Measurements from ENCODE around the gene NINL.

The NINL gene

GRCh38 chr20:25624500-25624939 is 39.2 kb upstream of the NINL start:
- TF ChIP-seq FOXP2 (optimal IDR thresholded peaks at IDR 0.05; ENCODE audit: borderline replicate concordance, extremely low read depth, extremely low read length, insufficient read depth) (no peak), TAF1 (IDR thresholded peaks at IDR 0.05; ENCODE audit: borderline replicate concordance, insufficient read depth, low read length) (no peak), SIN3A (IDR thresholded peaks at IDR 0.05; ENCODE audit: borderline replicate concordance, insufficient read depth, low read length) (no peak), POLR2AphosphoS5 (IDR thresholded peaks at IDR 0.05; ENCODE audit: low read depth, low read length) (no peak)
- TF ChIP-seq, protein P1, sequence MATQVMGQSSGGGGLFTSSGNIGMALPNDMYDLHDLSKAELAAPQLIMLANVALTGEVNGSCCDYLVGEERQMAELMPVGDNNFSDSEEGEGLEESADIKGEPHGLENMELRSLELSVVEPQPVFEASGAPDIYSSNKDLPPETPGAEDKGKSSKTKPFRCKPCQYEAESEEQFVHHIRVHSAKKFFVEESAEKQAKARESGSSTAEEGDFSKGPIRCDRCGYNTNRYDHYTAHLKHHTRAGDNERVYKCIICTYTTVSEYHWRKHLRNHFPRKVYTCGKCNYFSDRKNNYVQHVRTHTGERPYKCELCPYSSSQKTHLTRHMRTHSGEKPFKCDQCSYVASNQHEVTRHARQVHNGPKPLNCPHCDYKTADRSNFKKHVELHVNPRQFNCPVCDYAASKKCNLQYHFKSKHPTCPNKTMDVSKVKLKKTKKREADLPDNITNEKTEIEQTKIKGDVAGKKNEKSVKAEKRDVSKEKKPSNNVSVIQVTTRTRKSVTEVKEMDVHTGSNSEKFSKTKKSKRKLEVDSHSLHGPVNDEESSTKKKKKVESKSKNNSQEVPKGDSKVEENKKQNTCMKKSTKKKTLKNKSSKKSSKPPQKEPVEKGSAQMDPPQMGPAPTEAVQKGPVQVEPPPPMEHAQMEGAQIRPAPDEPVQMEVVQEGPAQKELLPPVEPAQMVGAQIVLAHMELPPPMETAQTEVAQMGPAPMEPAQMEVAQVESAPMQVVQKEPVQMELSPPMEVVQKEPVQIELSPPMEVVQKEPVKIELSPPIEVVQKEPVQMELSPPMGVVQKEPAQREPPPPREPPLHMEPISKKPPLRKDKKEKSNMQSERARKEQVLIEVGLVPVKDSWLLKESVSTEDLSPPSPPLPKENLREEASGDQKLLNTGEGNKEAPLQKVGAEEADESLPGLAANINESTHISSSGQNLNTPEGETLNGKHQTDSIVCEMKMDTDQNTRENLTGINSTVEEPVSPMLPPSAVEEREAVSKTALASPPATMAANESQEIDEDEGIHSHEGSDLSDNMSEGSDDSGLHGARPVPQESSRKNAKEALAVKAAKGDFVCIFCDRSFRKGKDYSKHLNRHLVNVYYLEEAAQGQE (IDR thresholded peaks at IDR 0.05; ENCODE audit: insufficient read depth in 1 of 2, low read depth in 2 of 2, low read length in 2 of 2) = no peak

DNA sequence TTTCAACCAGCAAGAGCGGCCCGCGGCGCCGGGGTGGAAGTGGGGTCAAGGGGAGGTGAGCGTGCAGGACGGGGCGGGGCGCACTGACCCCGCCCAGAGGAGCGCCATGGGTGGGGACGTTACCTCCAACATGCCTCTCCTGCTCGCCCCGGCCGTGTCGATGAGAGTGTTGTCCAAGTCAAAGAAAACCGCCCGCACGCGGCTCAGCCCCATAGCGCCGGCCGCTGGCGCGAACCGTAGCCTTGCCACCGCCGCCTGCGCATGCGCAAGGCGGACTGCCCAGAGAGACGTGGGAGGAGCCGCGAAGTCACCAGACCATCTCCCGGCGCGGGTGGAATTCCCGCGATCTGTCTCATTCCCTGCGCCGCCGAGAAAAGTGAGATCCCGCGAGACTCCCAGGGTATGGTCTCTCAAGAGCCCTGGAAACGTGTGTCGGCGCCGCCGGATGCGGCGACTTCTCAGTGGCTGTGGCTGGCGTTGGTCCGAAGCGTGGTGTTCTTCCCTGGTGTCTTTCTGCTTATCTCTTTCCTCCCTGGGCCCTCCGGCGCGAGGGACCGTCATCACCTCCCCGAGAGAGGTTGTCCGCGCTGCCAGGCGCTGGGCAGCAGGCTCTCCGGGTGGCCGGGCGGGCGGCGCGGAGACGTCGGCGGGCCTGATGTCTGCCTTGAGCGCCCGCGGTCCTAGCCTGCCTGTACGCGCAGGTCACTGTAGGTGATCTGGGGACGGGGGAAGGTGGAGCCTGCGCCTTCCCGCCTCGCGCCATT is 38.6 kb upstream of the NINL start, which contains the start of gene NANP:
NANP (minus strand) TSS at position 279 of the 764 bp plus-strand sequence; CDS start at position 213, 66 bp downstream.
- peak; percentile 66 for TF ChIP-seq FOXP2 (optimal IDR thresholded peaks at IDR 0.05; ENCODE audit: borderline replicate concordance, extremely low read depth, extremely low read length, insufficient read depth)
- peak; percentile 71; the same call in 1 of the 2 replicates for TF ChIP-seq TAF1 (IDR thresholded peaks at IDR 0.05; ENCODE audit: borderline replicate concordance, insufficient read depth, low read length)
- TF ChIP-seq, protein P1 (IDR thresholded peaks at IDR 0.05; ENCODE audit: insufficient read depth in 1 of 2, low read depth in 2 of 2, low read length in 2 of 2) = peak; percentile 12 to 42; a peak in 1 of 4 replicates
- 0 out of 2 replicates have a peak, but pooled peaks have one; percentile 54 for TF ChIP-seq SIN3A (IDR thresholded peaks at IDR 0.05; ENCODE audit: borderline replicate concordance, insufficient read depth, low read length)
- TF ChIP-seq POLR2AphosphoS5 (IDR thresholded peaks at IDR 0.05; ENCODE audit: low read depth, low read length) = peak; percentile 93

DNA sequence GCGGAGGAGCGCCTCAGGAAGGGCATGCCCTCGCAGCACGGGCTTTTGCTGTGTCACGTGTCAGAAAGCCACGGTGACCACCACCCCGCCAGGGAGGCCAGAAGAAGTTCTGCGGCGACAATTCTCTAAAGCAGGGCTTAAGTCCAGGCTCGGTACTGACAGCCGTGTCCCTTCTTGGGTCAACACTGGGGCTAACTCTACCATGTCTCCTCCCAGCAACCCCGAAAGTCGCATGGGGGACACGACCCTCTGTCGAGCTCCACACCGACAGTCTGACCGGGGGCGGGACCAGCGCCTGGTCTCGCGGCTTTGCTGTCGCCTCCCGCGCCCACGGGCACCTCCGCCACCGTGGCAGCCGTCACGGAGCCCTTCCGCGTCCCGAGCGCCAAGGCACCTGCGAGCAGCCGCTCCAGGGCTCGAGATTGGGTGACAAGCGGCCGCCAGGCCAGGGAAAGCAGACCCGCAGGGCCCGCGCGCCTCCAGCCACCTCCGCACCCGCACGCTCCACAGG is 37.9 kb upstream of the NINL start:
- TF ChIP-seq POLR2AphosphoS5 (IDR thresholded peaks at IDR 0.05; ENCODE audit: low read depth, low read length) (no peak), FOXP2 (optimal IDR thresholded peaks at IDR 0.05; ENCODE audit: borderline replicate concordance, extremely low read depth, extremely low read length, insufficient read depth) (no peak), SIN3A (IDR thresholded peaks at IDR 0.05; ENCODE audit: borderline replicate concordance, insufficient read depth, low read length) (no peak), TAF1 (IDR thresholded peaks at IDR 0.05; ENCODE audit: borderline replicate concordance, insufficient read depth, low read length) (no peak)
- TF ChIP-seq, protein P1 (IDR thresholded peaks at IDR 0.05; ENCODE audit: insufficient read depth in 1 of 2, low read depth in 2 of 2, low read length in 2 of 2) = no peak

GRCh38 chr20:25622450-25623224 is 37.3 kb upstream of the NINL start:
- TF ChIP-seq, protein P1 (IDR thresholded peaks at IDR 0.05; ENCODE audit: insufficient read depth in 1 of 2, low read depth in 2 of 2, low read length in 2 of 2) = no peak
- TF ChIP-seq FOXP2 (optimal IDR thresholded peaks at IDR 0.05; ENCODE audit: borderline replicate concordance, extremely low read depth, extremely low read length, insufficient read depth) (no peak), TAF1 (IDR thresholded peaks at IDR 0.05; ENCODE audit: borderline replicate concordance, insufficient read depth, low read length) (no peak), POLR2AphosphoS5 (IDR thresholded peaks at IDR 0.05; ENCODE audit: low read depth, low read length) (no peak), SIN3A (IDR thresholded peaks at IDR 0.05; ENCODE audit: borderline replicate concordance, insufficient read depth, low read length) (no peak)
